IPS DF 19.7 (cell line): ENCODE results near the gene FGF18.

Experiments
- DNase-seq: peaks from one replicate; pipeline ENCODE4 v3.0.0-alpha.2; 2013; ENCODE audit warnings: low read depth, low spot score

The FGF18 gene

GRCh38 chr5:171442287-171443042, 23.0 kb downstream of the FGF18 start:
- no peak for DNase-seq

- no peak for DNase-seq
These were observed 25.1 kb downstream of the FGF18 start for GRCh38 chr5:171444582-171444981.

DNA sequence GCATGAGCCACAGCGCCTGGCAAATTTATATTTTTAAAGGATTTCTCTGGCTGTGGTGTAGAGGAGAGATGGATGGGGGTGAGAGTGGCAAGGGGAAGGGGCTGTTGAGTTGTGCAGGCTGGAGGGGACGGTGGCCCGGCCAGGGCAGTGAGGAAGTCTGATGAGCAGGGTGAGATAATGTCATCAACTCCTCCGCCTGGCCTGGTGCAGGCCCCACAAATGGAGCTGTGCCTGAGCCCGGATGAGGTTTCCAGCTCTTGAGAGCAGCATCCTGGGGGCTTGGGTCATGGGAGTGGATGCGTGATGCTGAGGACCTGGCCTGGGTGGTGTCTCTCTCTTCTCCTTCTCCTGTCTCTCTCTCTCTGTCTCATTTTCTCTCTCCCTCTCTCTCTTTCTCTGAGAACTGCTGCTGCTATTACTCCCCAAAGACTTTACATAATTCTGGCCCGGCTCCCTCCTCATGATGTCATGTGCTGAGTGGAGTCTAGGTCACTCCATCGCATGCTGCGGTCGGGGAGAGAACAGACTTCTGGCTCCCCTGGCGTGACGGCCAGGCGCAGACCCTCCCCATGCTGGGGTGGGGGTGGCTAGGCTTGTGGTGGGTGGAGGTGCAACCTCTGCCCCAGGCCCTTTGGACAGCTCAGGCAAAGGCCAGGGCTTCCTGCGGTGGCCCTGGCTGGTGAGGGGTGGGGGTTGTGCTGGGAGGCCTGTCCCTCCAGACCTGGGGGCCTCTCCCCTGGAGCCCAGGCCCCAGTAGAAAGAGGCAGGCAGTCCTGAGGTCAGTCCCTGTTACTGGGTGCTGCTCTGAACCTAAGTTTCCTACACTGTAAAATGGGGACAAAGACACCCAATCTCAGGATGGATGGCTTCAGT, 26.4 kb downstream of the FGF18 start:
- no peak for DNase-seq

DNA sequence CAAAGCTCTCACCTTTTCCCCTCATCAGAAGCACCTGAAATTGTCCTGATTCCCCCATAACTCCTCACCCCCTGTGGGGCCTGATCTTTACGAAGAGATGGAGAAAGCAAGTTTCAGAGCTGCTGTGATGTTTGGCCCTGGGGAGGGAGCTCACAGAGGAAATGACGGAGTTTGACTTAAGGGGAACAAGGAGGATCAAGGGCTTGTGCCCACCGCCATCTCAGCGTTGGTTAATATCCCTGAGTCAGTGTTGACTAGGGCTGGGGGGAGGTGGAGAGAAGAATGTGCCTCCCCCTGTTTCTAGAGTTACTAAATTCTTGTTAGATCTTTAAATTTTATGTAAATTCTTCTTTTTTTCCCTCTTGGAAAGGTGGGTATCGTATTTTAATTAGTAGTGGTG, 27.8 kb downstream of the FGF18 start:
- no peak for DNase-seq

- DNase-seq, result no peak
These were observed 30.0 kb downstream of the FGF18 start for GRCh38 chr5:171449426-171449825.

- no peak for DNase-seq
These were observed 31.2 kb downstream of the FGF18 start for GRCh38 chr5:171450423-171451331.

- DNase-seq, result no peak
These were observed 32.0 kb downstream of the FGF18 start for GRCh38 chr5:171451421-171451820.

- no peak for DNase-seq
These were observed 33.7 kb downstream of the FGF18 start for GRCh38 chr5:171453056-171453725.

DNA sequence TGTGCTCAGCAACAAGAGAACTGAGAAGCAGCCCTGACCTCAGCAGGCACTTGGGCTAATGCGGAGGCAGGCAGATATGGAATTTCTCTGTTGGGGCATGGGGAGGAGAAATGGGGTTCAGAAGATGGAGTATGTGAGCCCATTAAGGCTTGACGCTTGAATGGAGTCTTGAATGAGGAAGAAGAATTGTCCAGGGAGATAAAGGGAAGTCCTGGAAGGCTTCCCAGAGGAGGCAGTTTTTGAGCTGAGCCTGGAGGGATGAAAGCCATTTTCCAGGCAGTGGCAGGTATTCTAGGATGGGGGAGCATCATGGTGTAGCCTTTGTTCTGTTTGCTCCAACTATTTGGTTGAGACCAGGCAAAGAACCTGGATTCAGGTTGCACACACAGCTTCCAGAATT, 34.5 kb downstream of the FGF18 start:
- DNase-seq, result no peak

DNA sequence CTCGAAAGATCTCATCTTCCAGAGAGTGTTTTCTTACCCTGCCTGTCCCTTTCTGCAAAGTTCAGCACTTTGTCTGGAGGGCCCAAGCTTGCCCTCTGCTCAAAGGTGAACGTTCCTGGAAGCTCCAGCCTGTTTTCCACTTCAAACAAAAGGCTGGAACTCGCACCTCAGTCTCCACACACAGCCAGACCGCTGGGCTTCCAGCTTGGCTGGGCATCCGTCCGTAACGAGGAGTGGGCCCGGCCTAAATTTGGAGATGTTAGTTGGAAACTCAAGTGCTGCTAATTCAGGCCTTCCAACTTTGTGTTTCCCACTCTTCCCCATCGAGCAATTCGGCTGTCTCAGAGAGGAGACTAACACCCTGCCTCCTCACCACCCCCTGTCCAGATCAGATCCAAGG, 35.1 kb downstream of the FGF18 start:
- no peak for DNase-seq

DNA sequence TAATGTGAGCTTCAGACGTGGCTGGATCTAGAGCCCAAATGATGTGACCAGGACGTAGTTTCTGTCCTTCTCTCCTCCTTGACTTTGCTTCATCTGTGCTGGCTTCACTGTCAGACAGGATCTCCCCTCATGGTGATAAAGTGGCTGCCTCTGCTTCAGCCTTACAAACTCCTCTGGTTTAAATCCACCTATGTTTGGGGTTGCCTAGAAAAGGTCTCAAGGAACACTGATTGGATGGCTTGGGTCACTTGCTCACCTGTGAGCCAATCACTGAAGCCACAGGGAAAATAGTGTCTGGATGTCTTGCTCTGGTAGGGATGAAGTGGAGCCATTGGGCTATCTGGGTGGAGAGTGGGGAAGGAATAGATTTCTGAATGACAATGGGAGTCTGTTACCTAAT, 36.1 kb downstream of the FGF18 start:
- no peak for DNase-seq

DNA sequence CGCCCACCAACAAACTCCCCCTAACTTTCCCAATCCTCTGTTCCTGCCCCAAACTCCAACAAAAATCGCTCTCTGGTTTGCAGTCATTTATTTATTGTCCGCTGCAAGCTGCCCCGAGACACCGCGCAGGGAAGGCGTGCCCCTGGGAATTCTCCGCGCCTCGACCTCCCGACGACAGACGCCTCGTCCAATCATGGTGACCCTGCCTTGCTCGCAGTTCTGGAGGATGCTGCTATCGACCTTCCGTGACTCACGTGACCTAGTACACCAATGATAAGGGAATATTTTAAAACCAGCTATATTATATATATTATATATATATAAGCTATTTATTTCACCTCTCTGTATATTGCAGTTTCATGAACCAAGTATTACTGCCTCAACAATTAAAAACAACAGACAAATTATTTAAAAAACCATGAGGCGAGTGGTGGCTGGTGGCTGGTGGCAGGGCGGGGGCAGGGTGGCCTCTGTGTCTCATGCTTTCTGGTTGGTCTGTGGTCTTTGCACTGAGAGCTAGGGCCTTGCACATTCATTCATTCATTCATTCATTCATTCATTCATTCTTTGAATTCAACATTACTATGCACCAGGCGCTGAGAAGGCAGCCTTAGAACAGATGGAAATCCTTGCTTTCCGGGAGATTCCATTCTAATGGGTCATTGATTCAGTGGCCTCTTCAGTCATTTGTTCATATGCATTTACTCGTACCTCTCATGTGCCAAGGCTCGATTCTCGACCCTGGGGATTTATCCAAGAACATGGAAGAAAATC, 37.9 kb downstream of the FGF18 start:
- no peak for DNase-seq

- DNase-seq, result no peak
These were observed 40.4 kb downstream of the FGF18 start for GRCh38 chr5:171459839-171460238.

- DNase-seq, result no peak
These were observed 42.9 kb downstream of the FGF18 start for GRCh38 chr5:171462136-171462927.

DNA sequence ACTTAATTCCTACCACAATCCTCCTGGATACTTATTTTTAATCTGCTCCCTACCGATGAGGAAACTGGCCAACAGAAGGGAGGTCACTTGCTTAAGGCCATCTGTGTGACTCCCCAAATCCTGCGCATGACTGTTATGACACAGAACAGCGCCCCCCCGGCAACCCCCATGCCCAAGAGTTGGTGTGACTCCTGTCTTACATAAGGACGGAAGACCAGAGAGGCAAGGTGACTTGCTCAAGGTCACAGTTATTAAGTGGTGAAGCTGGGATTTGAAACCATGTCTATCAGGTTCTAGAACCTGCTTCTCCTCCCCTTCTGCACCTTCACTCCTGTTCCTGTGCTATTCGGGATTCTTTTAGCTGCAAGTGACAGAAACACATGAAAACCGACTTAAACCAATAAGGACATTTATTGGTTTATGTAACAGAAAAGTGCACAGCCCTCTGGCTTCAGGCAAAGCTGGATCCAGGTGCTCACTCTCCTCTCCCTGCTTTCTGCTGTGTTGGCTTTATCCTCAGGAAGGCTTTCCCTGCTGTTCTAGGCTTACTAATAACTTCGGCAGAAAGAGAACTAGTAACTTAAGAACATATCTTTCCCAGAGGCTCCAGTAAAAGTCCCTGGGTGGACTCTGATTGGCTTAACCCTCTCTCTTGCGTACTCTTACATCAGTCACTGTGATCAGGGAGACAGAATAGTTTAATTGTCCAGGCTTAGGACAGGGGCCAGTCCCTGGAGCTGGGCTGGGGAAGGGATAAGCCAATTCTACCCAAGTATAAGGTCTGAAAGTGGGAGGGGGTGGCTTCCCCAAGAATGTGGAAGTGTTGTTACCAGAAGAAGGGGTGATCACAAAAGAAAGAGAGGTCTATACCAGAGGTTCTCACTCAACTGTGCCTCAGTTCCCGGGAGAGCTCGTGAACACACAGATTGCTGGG, 43.7 kb downstream of the FGF18 start:
- DNase-seq, result no peak

DNA sequence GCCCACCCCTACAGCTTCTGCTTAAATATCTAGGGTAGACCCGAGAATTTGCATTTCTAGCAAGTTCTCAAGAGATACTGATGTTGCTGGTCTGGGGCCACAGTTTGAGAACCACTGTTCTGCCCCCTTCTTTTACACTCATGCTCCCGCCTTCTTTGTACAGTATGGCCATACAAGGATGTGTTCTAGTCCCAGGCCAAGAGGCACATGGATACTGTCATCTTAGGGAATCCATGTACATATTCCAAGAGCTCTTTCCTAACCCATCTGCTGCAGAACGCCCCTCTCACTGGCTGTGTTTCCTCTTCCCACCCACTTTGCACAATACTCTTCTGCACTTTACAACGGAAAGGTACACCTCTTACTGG, 44.4 kb downstream of the FGF18 start:
- no peak for DNase-seq

- DNase-seq, result no peak
These were observed 45.4 kb downstream of the FGF18 start for GRCh38 chr5:171464829-171465228.

DNA sequence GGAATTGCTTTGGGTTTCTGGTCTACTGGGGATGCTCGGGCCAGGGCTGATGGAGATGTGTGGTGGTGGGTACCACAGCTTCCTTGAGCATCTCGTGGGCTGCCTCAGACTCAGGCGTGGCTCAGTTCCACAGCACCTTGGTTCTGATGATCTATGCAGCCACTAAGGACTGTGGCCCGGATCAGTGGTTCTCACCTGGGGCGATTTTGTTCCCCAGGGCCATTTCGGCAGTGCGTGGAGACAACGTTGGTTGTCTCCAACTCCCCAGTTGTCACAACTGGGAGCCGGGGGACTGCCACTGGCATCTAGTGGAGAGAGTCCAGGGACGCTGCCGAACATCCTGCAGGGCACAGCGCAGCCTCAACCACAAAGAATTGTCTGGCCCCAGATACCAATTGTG, 47.7 kb downstream of the FGF18 start:
- DNase-seq, result no peak

DNA sequence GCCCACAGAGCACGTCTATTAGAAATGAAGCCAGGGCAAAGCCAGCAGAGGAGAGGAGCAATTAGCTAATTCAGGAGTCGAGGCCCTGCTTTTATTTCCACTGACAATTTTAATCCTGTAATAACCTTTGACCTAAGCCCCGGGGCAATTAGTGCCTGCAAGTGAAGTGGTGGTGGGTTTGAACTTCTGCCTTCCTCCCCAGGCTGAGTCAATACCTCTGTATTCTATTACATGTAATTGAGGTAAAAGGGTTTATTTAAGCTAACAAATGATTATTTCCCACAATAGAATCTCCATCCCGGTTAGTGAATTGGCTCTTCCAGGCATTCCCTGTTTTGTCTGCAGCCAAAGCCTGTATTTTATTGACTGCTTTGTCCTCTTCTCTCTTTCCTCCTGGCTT, 49.9 kb downstream of the FGF18 start:
- DNase-seq, result no peak
